GM06990 (cell line): ENCODE results near the gene GJA5.

Experiments used
- DNase-seq: peaks from one replicate; pipeline ENCODE4 v3.0.0-alpha.2; 2011; ENCODE audit not compliant: insufficient read length; ENCODE audit errors: extremely low read depth
- H3K27me3 ChIP-seq: replicated peaks from 2 replicates; pipeline ENCODE4 v1.6.0; 2011; ENCODE audit warnings: low read length; ENCODE audit not compliant: control insufficient read depth, insufficient read depth
- H3K36me3 ChIP-seq: 2 replicates; pipeline ENCODE4 v1.5.1; 2011; ENCODE audit warnings: low read length; ENCODE audit not compliant: control insufficient read depth, insufficient read depth
- H3K4me3 ChIP-seq: replicated peaks from 2 replicates; pipeline ENCODE4 v1.5.1; 2011; ENCODE audit warnings: low read depth, mild to moderate bottlenecking, control low read depth, low read length
- TF ChIP-seq, protein P1 (sequence below): IDR thresholded peaks from 2 replicates; pipeline ENCODE4 v1.5.1; 2011; ENCODE audit warnings: low read length, control low read depth, mild to moderate bottlenecking, inconsistent platforms; ENCODE audit not compliant: insufficient read depth, poor library complexity, severe bottlenecking

GJA5 gene

DNA sequence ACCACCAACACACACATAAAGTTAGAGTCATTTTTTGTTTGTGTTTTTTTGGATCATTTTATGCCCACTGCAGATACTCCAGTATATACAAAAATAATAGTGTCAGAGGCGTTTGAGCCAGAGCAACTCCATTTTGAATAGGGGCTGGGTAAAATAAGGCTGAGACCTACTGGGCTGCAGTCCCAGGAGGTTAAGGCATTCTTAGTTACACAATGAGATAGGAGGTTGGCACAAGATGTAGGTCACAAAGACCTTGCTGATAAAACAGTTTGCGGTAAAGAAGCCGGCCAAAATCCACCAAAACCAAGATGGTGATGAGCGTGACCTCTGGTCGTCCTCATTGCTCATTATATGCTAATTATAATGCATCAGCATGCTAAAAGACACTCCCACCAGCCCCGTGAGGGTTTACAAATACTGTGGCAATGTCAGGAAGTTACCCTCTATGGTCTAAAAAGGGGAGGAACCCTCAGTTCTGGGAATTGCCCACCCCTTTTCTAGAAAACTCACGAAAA, 40.6 kb downstream of the GJA5 start:
- TF ChIP-seq, protein P1, sequence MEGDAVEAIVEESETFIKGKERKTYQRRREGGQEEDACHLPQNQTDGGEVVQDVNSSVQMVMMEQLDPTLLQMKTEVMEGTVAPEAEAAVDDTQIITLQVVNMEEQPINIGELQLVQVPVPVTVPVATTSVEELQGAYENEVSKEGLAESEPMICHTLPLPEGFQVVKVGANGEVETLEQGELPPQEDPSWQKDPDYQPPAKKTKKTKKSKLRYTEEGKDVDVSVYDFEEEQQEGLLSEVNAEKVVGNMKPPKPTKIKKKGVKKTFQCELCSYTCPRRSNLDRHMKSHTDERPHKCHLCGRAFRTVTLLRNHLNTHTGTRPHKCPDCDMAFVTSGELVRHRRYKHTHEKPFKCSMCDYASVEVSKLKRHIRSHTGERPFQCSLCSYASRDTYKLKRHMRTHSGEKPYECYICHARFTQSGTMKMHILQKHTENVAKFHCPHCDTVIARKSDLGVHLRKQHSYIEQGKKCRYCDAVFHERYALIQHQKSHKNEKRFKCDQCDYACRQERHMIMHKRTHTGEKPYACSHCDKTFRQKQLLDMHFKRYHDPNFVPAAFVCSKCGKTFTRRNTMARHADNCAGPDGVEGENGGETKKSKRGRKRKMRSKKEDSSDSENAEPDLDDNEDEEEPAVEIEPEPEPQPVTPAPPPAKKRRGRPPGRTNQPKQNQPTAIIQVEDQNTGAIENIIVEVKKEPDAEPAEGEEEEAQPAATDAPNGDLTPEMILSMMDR, result no peak
- H3K36me3 ChIP-seq, result no peaks in the 10 kb centered on the region
- no peak overlapping the region for H3K4me3 ChIP-seq
- no peaks in the 10 kb centered on the region; the same call in 1 of the 2 replicates for H3K27me3 ChIP-seq
- no peak for DNase-seq

DNA sequence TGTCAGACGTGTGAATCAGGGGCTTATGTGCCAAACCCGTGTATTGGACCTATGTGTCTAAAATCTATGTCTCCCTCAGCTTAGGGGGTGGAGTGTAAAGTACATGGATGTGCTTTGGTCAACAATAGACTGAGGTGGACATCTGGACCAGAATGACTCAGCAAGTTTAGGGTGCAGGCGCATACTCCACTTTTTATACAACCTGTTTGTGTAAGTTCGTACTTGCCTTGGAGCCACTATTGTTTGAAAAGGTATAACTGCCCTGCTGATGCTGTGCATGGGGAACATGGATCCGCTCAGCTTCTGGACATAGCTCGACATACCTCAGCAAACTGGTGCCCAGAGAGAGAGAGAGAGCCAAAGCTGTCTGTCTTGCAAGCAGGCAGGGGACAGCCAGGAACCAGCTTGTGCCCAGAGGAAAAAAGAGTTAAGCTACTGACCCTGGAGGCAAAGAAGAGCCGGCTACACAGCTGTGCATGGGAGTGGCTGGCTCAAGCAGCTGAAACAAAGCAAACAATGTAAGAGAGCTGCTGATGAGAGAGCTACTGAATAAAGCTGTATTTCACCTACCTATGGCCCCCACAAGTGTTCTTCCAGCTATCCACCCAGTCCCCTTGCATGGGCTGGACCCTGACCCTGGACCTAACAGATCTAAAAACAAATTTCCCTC, 41.2 kb downstream of the GJA5 start:
- Histone ChIP-seq H3K36me3 (no peaks in the 10 kb centered on the region), H3K4me3 (no peak overlapping the region), H3K27me3 (no peaks in the 10 kb centered on the region; the same call in 1 of the 2 replicates)
- DNase-seq, result no peak
- TF ChIP-seq, protein P1, result no peak

DNA sequence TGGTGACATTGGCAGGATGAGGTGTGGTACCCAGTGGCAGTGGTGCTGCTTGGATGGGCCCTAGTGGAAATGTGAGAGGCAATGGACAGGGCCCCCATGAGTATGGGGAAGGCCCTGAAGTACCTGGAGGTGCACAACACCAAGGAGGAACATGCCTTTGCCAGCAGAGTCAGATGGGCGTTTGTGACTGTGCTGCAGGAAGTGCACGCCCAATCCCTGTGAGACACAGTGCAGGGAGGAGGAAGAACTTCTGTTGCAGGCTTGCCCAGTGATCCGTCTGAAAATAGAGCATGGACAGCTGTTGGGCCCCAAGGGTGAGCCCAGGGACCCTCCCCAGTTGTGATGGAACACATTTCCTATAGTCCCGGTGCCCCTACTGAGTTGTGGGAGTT, 42.7 kb downstream of the GJA5 start:
- Histone ChIP-seq H3K27me3 (no peaks in the 10 kb centered on the region), H3K36me3 (no peaks in the 10 kb centered on the region), H3K4me3 (no peak overlapping the region)
- DNase-seq, result no peak
- TF ChIP-seq, protein P1, result no peak

DNA sequence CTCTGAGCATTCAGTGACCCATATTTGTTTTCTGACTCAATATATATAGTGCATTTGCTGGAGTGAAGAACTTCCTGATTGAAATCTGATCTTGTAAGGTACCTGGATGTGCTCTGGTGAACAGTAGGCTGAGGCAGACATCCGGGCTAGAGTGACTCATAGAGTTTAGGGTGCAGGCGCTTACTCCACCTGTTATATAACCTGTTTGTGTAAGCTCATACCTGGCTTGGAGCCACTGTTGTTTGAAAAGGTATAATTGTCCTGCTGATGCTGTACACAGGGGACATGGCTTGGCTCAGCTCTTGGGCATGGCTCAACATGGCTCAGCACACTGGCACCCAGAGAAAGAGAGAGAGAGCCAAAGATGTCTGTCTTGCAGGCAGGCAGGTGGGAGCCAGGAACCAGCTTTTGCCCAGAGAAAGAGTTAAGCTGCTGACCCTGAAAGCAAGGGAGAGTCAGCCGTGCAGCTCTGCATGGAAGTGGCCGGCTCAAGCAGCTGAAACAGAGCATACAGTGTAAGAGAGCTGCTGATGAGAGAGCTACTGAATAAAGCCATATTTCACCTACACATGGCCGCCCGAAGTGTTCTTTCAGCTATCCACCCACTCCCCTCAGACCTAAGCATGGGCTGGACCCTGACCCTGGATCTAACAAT, 43.2 kb downstream of the GJA5 start:
- TF ChIP-seq, protein P1, result no peak
- DNase-seq, result no peak
- no peaks in the 10 kb centered on the region for H3K36me3 ChIP-seq
- H3K4me3 ChIP-seq, result no peak overlapping the region
- H3K27me3 ChIP-seq, result no peaks in the 10 kb centered on the region

DNA sequence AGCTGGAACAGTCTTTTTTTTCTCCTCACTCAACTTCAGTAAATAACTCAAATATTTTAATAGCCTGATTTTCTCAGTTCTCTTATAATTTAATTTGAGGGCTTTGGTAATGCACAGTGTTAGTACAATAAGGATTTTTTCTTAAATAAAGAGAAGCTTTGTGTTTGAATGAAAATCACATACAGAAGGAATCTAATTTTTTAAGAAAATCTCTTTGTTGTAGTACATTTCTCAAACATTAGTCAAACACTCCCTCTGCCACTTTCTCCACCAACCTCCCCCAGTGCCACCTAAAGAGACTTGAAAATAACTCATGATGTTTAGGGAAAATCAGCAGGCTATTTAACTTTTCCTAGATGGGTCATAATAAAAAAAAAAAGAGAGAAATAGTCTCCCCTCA, 47.8 kb downstream of the GJA5 start:
- H3K36me3 ChIP-seq, result no peaks in the 10 kb centered on the region
- H3K4me3 ChIP-seq, result no peak overlapping the region
- H3K27me3 ChIP-seq, result no peaks in the 10 kb centered on the region
- no peak for DNase-seq
- TF ChIP-seq, protein P1, result no peak
